LNCaP clone FGC (cell line): ENCODE data around the gene MNAT1.

Experiments used
- DNase-seq: peaks from one replicate; pipeline ENCODE4 v3.0.0-alpha.2; 2011; ENCODE audit warnings: low read depth
- H3K4me3 ChIP-seq: 2 replicates; pipeline ENCODE4 v1.5.1; 2011; ENCODE audit warnings: mild to moderate bottlenecking, low read depth, low read length, control low read depth
- TF ChIP-seq, protein P1 (sequence below): IDR thresholded peaks from 2 replicates; pipeline ENCODE4 v1.5.1; 2012; ENCODE audit warnings: mild to moderate bottlenecking; ENCODE audit not compliant: control insufficient read depth, insufficient read depth; ENCODE audit errors: extremely low read depth

Gene MNAT1

GRCh38 chr14:60980811-60981632 is 246.5 kb downstream of the MNAT1 start, which contains the start of the genes SLC38A6 and TRMT5:
SLC38A6 (plus strand) TSS chr14:60981245; CDS start chr14:60981278, 33 bp downstream.
TRMT5 (minus strand) TSS chr14:60981079; CDS start chr14:60980973, 106 bp downstream.
- TF ChIP-seq, protein P1, sequence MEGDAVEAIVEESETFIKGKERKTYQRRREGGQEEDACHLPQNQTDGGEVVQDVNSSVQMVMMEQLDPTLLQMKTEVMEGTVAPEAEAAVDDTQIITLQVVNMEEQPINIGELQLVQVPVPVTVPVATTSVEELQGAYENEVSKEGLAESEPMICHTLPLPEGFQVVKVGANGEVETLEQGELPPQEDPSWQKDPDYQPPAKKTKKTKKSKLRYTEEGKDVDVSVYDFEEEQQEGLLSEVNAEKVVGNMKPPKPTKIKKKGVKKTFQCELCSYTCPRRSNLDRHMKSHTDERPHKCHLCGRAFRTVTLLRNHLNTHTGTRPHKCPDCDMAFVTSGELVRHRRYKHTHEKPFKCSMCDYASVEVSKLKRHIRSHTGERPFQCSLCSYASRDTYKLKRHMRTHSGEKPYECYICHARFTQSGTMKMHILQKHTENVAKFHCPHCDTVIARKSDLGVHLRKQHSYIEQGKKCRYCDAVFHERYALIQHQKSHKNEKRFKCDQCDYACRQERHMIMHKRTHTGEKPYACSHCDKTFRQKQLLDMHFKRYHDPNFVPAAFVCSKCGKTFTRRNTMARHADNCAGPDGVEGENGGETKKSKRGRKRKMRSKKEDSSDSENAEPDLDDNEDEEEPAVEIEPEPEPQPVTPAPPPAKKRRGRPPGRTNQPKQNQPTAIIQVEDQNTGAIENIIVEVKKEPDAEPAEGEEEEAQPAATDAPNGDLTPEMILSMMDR, result no peak
- DNase-seq, result peak; percentile 88
- peak within 1 kb of the TSS; percentile 97 for H3K4me3 ChIP-seq

GRCh38 chr14:60981633-60982455 is 247.3 kb downstream of the MNAT1 start:
- H3K4me3 ChIP-seq, result peak overlapping the region; percentile 97
- DNase-seq, result no peak
- TF ChIP-seq, protein P1, result no peak

DNA sequence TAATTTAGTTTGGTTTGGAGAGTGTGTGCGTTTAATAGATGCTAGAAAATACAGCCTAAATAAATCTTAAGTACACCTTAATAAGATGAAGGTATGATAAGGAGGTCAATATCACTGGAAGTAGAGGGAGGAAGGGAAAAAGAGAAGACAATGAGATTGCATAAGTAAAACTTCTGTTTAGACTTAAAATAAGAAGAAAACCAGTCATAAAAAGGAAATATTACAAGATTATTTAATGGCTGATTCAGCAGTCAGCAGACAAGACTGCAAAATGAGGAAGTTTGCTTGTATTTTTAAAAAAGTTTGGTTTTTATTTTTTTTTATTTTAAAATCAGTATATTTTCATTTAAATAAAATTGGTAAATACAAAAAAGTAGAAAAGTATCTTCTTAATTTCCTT is 249.6 kb downstream of the MNAT1 start:
- no peak overlapping the region for H3K4me3 ChIP-seq
- TF ChIP-seq, protein P1, result no peak
- DNase-seq, result no peak

- no peak for DNase-seq
- TF ChIP-seq, protein P1, result no peak
- H3K4me3 ChIP-seq, result no peak overlapping the region
These were observed 251.9 kb downstream of the MNAT1 start for GRCh38 chr14:60986500-60986899.

DNA sequence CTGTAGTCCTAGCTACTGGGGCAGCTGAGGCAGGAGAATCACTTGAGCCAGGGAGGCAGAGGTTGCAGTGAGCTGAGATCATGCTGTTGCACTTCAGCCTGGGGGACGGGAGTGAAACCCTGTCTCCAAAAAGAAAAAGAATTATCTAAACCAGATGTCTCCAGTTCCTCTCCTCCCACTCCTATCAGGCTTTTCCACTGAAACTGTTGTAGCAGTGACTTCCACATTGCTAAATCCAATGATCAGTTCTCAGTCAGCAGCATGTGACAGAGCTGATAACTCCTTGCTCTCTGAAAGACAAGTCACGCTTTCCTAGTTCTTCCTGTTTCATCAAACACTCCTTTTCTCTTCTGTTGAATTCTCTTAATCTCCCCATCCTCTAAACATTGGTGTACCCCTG is 255.0 kb downstream of the MNAT1 start:
- TF ChIP-seq, protein P1, result no peak
- DNase-seq, result no peak
- H3K4me3 ChIP-seq, result no peak overlapping the region

DNA sequence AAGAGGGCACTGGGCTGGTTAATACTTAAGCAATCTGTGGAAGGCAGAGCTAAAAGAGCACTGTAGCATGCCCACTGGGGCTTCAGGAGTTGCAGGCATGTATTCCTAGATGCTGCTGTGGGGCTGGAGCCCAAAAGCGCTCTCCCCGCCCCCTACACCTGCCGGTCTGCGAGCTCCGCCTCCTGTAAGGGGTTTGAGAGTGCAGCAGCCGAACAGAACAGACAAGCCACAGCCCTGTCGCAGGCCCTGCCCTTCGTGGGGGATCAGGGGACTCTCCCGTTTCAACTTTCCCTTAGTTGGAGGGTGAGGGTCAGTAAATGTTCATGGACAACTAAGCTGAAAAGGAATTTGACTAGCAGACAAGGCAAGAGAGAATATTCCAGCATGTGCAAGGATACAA is 264.1 kb downstream of the MNAT1 start:
- DNase-seq, result no peak
- TF ChIP-seq, protein P1, result no peak

More for the DNA sequence above, 264.1 kb downstream of the MNAT1 start:
- no peak overlapping the region for H3K4me3 ChIP-seq
